KOPT-K1 (cell line): ENCODE measurements around the gene RAB4A.

Experiments
- H3K27ac ChIP-seq: fragments of 200-600 bp; sonication (generic); 2 replicates; pipeline ENCODE4 v1.5.1; 2016; ENCODE audit warnings: antibody characterized with exemption, mild to moderate bottlenecking, low read depth, low read length; ENCODE audit not compliant: poor library complexity, severe bottlenecking
- H3K36me3 ChIP-seq: fragments of 200-600 bp; sonication (generic); 2 replicates; pipeline ENCODE4 v1.5.1; 2017; ENCODE audit warnings: antibody characterized with exemption, mild to moderate bottlenecking, low read length, moderate library complexity; ENCODE audit not compliant: insufficient read depth
- H3K9me3 ChIP-seq: fragments of 200-600 bp; sonication (generic); 2 replicates; pipeline ENCODE4 v1.5.1; 2017; ENCODE audit warnings: antibody characterized with exemption, low read length, mild to moderate bottlenecking; ENCODE audit not compliant: insufficient read depth, poor library complexity, severe bottlenecking

RAB4A gene

DNA sequence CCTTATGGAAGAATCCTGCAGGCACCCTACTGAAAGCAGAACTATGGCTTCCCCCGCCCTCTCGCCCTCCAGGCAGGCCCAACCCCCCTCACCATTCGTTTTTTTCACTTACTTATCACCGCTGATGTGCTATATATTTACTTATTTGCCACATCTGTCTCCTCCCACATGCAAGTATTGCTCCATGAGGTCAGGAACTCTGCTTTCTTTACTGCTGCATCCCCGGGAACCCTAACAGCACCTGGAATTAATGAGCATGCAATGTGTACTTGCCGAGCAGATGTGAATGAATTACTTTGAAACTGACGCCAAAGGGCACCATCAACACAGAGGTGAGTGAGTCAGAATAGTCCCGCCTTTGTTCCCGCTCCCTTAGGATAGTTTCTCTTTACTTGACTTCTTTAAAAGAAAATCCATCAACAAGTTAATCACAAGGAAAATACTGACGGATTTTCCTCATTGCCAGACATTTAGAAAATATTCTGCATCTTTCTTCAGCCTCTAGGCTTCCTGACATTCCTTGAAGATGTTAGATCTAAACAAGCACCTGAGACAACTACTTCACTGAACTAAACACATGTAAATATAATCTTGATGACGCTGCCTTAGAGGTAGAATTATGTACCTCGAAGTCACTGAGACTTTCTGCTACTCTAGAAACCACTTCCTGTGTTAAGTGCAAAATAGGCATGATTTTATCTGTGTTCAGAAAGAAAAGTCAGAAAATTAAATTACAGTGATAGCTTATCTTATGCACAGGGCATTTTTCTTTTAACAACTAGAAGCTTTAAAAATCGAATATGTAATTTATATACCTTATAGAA lies 17.5 kb upstream of the RAB4A start:
- H3K9me3 ChIP-seq: no peaks in the 10 kb centered on the region
- peak overlapping the region; percentile 64 for H3K27ac ChIP-seq
- H3K36me3 ChIP-seq: no peaks in the 10 kb centered on the region

DNA sequence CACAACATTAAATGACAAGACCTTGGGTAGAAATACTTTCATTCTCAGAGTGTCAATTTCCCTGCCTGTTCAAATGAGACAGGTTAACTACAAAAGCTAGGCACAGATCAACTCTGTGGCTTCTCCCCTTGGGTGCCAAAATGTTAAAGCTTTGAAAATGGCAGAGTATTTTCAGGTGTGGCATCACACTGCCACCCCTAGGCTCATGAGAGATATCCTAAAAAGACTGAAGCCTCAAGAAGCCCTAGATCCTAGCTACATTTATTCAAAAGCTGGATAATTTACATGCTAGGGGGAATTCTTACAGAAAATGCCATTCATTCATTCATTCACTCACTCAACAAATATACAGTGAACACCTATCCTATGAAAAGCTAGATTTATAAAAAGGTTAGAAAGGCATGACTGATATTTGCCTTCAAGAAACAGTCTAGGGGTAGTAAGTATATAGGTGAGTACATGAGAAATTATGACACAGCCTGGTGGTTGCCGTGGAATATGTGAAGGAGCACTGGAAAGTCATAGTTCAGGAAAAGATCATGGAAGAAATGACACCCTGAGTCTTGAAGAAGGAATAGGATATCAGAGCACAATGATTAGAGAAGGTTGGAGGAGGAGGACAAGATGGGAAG lies 15.9 kb upstream of the RAB4A start:
- no peaks in the 10 kb centered on the region for H3K9me3 ChIP-seq
- H3K36me3 ChIP-seq: no peaks in the 10 kb centered on the region
- H3K27ac ChIP-seq: no peak overlapping the region

DNA sequence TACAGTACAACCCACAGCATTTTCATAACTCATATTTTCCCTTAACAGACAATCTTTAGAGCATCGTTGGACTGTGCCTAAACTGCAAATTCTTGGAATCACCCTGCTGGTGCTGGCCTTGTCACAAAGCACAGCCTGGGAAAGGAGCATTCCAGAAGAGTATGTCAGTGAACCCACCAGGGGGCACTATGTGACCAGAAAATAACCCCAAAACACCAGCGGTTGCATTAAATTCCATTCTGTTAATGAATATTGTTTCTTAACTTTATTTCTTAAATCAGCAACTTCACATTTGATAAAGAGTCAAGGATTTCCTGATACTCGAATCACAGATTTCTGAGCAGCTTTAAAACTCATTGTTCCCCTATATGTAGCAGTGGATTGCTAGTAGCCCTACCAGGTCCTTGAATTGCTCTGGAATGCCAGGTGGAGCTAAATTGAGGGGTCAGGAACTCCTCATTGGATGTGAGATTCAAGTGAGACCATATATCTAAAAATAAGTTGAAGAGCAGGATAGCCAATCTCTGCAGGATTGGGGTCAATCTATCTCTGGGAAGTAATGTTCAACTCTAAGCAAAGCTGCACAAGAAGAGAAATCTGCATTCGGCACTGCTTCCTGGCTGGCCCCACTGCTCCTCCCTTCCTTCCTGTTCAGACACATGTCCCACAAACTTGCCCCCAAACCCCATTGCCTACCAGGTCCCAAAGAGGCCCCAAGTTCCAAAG lies 12.7 kb upstream of the RAB4A start:
- Histone ChIP-seq H3K36me3 (no peaks in the 10 kb centered on the region), H3K27ac (peak overlapping the region; percentile 60), H3K9me3 (no peaks in the 10 kb centered on the region)

DNA sequence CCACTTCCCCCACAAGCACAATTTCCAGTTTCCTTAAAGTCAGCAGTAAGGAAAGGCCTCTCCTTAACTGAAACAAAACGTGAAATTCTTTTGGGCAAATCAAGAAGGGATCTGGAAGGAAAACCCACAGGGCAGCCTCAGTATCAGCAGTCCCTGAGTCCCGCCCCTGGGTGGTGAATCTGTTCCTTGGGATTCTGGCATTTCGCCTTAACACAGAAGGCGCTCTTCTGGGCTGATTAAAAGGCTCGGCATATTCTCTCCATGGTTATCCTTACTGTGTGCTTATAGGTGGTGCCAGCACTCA lies 12.2 kb upstream of the RAB4A start:
- Histone ChIP-seq H3K36me3 (no peaks in the 10 kb centered on the region), H3K27ac (peak overlapping the region; percentile 60), H3K9me3 (no peaks in the 10 kb centered on the region)

DNA sequence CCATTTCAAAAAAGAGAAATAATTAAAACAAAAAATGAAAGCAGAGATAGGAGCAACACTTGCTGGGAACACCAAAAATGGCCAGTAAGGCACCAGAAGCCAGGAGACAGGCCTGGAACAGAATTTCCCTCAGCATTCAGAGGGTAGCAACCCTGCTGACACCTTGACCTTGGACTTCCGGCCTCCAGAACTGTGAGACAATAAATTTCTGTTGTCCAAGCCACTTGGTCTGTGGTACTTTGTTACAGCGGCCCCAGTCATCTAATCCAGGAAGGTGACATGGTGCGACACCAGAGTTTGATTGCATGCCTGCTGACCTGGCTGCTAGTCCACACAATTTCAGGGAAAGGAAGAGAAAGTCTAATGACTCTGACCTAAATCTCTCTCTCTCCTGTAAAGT lies 10.6 kb upstream of the RAB4A start:
- Histone ChIP-seq H3K9me3 (no peaks in the 10 kb centered on the region), H3K27ac (no peak overlapping the region), H3K36me3 (no peaks in the 10 kb centered on the region)

DNA sequence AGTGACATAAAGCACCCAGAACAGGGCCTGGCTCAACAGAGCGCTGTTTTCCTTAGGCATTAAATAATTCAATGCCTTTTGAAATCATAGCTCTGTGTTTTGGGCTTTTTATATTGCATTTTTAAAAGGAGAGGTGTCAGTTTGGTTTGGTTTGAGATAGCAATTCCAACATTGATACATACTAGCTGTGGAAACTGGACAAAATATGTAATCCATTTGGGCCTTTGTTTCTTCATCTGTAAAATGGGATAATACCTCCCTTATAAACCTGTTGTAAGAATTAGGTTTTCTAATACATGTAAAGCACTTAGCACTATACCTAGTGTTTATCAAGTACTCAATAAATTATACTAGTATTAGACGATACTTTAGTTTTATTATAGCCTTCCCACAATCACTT lies 8.7 kb upstream of the RAB4A start:
- Histone ChIP-seq H3K27ac (no peak overlapping the region), H3K36me3 (no peaks in the 10 kb centered on the region), H3K9me3 (no peaks in the 10 kb centered on the region)

DNA sequence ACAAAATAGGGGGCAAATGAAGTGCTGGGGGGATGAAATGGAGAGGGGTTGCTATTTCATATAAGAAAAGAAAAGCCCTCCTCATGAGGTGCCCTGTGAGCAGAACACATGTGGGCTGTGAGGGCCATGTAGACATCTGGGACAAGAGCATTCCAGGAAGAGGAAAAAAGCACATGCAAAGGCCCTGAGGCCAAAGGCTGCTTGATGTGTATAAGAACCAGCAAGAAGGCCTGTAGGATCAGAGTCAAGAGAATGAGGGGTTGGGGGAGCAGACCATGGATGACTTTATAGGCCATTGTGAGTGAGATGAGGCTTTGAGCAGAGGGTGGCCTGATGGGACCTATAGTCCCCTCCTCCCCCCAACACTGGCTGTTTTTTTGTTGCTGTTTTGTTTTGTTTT lies 7.7 kb upstream of the RAB4A start:
- Histone ChIP-seq H3K9me3 (no peaks in the 10 kb centered on the region), H3K36me3 (no peaks in the 10 kb centered on the region), H3K27ac (no peak overlapping the region)

DNA sequence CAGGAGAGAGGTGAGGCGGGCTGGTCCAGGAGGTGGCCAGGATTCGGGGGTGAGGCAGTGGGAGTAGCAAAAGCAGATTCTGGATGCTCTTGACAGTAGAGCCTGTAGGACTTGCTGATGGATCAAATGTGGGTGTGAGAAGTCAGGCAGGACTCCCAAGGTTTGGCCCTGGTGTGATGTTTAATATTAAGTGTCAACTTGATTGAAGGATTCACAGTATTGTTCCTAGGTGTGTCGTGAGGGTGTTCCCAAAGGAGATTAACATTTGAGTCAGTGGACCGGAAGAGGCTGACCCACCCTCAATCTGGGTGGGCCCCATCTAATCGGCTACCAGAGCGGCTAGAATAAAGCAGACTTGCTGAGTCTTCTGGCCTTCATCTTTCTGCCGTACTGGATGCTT lies 6.8 kb upstream of the RAB4A start:
- no peaks in the 10 kb centered on the region for H3K9me3 ChIP-seq
- no peak overlapping the region for H3K27ac ChIP-seq
- H3K36me3 ChIP-seq: no peaks in the 10 kb centered on the region

DNA sequence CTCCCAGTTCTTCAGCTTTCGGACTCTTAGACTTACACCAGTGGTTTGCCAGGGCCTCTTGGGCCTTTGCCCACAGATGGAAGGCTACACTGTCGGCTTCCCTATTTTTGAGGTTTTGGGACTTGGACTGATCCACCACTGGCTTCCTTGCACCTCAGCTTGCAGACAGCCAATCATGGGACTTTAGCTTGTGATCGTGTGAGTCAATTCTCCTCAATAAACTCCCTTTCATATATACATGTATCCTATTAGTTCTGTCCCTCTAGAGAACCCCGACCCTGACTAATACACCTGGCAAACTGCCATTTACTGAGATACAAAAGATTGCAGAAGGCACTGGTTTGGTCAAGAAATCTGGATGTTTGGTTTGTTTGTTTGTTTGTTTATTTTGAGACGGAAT lies 6.4 kb upstream of the RAB4A start:
- H3K9me3 ChIP-seq: no peaks in the 10 kb centered on the region
- H3K36me3 ChIP-seq: no peaks in the 10 kb centered on the region
- no peak overlapping the region for H3K27ac ChIP-seq

DNA sequence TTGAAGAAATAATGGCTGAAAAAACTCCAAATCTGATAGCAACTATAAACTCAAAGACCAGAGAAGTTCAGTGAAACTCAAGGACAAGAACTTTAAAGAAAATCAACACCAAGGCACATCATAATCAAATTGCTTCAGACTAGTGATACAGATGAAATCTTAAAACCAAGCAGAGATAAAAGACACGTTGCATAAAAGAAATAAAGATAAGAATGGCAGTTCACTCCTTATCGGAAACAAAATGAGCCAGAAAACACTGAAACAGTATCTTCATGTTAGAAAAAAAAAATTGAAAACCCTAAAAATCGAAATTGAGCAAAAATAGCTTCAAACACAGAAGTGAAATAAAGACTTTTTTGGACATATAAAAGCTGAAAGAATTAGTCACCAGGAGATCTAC lies 4.6 kb upstream of the RAB4A start:
- no peaks in the 10 kb centered on the region for H3K36me3 ChIP-seq
- no peaks in the 10 kb centered on the region for H3K9me3 ChIP-seq

DNA sequence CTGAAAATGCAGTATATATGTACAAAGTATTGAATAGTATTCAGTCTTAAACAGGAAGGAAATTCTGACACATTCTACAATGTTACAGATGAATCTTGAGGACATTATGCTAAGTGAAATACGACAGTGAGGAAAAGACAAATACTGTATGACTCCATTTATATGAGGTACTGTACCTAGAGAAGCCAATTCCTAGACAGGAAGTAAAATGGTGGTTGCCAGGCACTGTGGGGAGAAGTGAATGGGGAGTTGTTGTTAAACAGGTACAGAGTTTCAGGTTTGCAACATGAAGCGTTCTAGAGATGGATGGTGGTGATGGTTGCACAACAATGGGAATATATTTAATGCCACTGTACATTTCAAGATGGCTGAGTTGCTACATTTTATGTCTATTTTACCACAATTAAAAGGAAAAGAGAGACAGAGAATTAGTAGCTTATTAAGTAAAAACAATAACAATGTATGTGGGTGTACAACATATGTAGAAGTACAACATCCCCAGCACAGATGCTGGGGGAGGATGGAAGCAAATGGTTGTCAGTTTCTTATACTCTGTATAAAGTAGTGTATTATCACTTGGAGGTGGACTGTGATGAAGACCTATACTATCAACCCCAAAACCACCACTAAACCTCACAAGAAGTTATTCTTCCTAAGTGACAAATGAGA lies 3.9 kb upstream of the RAB4A start:
- no peak overlapping the region for H3K27ac ChIP-seq
- H3K36me3 ChIP-seq: no peaks in the 10 kb centered on the region
- H3K9me3 ChIP-seq: no peaks in the 10 kb centered on the region

More for the DNA sequence above, 4.6 kb upstream of the RAB4A start:
- H3K27ac ChIP-seq: no peak overlapping the region

DNA sequence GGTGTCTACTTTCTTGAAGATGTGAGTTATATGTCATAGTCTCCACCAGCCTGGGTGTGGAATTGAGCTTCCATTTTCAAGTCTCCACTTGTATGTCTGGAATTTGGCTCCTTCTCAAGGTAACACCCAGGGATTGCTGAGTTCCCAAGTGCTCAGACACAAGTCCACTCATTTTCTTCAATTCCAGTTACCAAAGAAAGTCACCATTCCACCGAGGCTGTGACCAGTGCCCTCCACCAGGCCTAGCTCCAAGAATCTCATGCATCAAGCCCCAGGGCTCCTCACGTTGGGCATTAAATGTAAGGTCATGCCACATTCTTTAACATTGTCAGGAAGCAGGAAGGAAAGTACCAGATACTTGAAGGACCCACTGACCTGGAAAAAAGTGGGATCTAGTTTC lies 2.4 kb upstream of the RAB4A start:
- Histone ChIP-seq H3K36me3 (no peaks in the 10 kb centered on the region), H3K27ac (no peak overlapping the region), H3K9me3 (no peaks in the 10 kb centered on the region)

DNA sequence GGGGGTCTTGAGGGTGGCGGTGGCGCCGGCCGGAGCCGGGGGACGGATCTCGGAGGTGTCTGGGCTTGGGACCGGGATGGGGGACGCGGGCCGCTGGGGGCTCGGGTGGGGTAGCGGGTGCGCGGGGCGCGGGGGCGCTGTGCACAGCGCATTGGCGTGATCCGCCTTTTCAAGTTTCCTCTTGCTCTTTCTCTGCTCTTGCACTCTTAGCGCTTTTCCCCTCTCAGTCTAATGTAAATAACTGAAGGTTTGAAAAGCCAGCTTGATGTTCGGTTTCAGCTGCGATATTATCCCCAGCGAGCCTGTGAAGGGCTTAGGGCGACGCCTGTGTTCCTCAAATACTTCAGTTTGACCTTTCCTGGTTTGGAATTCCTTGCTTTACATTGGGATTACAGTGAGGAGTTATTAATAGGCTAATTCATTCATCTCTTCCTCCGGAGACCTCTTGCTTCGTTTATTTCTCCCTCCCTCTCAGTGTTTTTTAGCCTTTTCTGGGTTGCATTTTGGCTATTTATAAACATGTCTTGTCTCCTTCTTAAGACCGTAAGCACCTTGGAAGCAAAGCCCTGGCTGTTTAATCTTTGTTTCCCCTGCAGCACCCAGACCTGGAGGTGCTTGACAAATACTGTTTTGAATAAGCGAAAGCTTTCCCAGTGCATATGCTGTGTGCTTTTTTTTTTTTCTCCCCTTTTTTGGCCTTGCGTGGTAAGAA lies 693 bp downstream of the RAB4A start:
- Histone ChIP-seq H3K9me3 (no peaks in the 10 kb centered on the region), H3K27ac (peak overlapping the region; percentile 65), H3K36me3 (no peaks in the 10 kb centered on the region)

DNA sequence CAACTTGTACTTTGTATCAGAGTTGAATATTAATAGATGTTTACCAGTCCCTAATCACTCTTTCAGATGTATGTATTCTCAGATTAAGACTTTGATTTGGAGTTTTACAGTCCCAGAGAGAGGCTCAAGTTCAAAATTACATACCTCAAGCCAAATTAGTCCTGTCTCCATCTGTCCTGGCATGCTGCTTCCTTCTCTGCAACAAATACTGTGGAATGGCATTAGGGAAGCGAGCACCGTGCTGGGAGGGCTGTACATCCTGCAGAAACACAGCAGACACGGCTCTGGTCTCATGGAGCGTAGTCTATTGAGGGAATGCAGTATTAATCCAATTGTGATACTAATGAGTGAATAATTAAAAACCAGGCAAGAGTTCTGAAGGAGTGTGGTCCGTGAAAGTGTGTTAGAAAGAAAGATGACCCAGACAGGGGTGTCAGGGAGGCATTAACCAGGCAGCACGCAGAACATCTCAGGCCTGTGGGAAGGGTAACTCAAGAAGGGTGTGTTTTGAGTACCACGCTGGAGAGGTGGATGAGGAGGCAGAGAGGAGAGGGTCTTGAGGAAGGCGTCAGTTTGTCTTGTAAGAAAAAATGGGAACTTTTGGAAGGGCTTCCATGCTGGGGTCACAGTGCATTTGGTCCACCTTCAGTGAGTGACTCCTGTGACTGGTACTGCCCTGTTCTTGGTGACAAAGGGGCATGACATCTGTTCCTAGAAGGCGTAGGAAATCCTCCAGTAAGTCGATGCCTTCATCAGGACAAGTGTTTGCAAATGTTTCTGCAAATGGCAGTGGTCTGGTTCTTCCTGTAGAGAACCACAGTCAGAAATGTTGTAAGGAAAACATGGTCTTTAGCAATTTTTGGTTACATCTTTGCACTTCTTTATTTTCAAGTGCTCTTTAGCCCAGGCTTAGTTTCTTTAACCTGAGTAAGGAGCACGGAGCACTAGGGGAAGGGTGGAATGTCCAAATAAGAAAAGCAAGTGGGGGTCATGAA lies 1.6 kb downstream of the RAB4A start:
- H3K27ac ChIP-seq: peak overlapping the region; percentile 65
- H3K9me3 ChIP-seq: no peaks in the 10 kb centered on the region
- H3K36me3 ChIP-seq: no peaks in the 10 kb centered on the region; the same call in 1 of the 2 replicates
